ENCODE measurements around the gene PTP4A2.

DNA sequence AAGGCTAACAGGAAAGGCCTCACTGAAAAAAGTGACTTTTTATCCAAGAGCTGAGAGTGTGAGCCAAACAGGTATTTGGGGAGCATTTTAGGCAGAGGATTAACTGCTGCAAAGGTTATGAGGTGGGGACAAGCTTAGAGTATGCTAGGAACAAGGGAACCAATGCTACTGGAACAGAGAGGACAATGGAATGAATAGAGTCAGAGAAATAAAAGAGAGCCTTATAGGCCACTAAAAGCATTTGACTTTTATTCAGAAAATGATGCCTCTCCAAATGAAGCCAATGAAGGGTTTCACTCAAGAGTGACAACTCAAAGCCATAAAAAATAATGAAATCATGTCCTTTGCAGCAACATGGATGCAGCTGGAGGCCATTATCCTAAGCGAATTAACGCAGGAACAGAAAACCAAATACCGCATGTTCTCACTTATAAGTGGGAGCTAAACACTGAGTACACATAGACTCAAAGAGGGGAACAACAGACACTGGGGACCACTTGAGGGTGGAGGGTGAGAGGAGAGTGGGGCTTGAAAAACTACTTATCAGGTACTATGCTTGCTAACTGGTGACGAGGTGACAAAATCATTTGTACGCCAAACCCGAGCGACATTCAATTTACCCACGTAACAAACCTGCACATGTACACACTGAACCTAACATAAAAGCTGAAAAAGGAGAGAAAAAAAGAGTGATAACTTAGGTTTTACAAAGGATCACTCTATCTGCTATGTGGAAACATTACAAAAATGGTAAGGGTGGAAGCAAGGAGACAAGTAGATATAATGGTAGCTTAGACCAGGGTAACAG is 11.1 kb downstream of the PTP4A2 start:
- TF ChIP-seq, protein P1, sequence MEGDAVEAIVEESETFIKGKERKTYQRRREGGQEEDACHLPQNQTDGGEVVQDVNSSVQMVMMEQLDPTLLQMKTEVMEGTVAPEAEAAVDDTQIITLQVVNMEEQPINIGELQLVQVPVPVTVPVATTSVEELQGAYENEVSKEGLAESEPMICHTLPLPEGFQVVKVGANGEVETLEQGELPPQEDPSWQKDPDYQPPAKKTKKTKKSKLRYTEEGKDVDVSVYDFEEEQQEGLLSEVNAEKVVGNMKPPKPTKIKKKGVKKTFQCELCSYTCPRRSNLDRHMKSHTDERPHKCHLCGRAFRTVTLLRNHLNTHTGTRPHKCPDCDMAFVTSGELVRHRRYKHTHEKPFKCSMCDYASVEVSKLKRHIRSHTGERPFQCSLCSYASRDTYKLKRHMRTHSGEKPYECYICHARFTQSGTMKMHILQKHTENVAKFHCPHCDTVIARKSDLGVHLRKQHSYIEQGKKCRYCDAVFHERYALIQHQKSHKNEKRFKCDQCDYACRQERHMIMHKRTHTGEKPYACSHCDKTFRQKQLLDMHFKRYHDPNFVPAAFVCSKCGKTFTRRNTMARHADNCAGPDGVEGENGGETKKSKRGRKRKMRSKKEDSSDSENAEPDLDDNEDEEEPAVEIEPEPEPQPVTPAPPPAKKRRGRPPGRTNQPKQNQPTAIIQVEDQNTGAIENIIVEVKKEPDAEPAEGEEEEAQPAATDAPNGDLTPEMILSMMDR (IDR thresholded peaks at IDR 0.05; ENCODE audit: poor library complexity), result no peak
- no peak for TF ChIP-seq EZH2phosphoT487 (IDR thresholded peaks at IDR 0.05; ENCODE audit: low read depth, severe bottlenecking, unreplicated experiment)
- no peak for TF ChIP-seq EZH2 (IDR thresholded peaks at IDR 0.05; ENCODE audit: borderline replicate concordance)
